COLO668 (cell line): Measurements from ENCODE around the gene MECP2.
"Not testable (repeated sequence)": the region's sequence is repeated elsewhere in the genome, so short reads cannot be mapped to it uniquely, and the experiment has no call there.

Experiments
- DNase-seq: peaks from one replicate; lab custom pipeline; 2025; ENCODE audit not compliant: unreplicated experiment; lab: John Stamatoyannopoulos, UW

MECP2 gene

GRCh38 chrX:154000051-154000450 lies 97.5 kb downstream of the MECP2 start:
- no peak for DNase-seq

DNA sequence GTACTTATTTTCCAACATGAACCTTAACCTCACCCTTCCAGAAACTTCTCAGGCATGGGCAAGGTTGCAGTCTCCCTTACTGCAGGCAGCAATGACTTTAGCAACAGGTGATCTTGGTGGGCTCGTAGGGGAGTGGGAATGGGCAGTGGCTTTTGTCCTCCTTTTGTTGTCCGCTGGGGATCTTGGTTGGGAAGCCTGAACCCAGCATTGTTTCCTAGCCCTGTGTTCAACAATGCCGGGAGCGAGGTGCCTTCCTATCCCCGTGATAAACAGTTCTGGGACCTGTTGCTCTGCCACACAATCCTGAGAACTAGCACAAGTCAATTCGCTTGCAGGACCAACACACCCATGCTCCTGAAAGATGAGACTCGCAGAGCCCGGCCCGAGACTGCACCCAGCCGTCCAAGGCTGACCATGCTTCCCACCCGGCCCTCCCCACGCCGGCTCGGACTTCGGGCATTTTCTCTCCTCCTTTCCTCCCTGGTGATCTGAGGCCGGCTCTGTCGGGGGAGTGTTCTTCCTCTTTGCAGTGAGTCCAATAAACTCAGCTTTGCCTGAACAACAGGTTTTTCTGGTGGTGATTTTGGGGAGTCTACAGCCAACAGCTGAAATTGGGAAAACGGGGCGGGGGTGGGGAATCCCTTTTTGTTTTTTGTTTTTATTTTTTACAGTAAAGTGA lies 98.0 kb downstream of the MECP2 start:
- DNase-seq = no peak

DNA sequence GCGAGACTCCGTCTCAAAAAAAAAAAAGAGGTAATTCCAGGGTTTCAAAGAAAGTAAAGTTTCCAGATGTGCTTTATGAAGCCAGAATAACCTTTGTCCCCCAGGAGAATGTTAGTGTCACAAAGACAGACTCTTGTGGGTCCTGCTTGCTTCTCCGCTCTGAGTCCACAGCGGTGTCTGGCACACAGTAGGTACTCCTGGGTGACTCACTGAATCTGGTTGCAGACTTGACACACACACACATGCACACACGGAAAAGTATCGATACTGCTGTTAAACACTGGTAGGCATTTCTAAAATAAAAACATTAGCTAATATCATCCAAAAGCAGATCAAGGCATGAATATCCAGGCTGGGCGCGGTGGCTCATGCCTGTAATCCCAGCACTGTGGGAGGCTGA lies 102.0 kb downstream of the MECP2 start:
- no peak for DNase-seq

DNA sequence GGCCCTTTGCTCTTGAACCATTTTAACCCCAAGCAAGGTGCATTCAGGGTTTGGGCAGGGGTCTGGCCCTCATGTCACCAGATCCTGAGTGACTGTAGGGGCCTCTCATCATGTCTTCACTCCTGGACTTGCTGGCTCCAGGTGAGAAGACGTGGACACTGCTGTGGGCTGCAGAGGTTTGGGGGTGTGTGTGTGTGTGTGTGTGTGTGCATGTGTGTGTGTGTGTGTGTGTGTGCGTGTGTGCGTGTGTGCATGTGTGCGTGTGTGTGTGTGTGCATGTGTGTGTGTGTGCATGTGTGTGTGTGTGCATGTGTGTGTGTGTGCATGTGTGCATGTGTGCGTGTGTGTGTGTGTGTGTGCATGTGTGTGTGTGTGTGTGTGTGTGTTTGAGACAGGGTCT lies 103.1 kb downstream of the MECP2 start:
- not testable (repeated sequence) for DNase-seq

DNA sequence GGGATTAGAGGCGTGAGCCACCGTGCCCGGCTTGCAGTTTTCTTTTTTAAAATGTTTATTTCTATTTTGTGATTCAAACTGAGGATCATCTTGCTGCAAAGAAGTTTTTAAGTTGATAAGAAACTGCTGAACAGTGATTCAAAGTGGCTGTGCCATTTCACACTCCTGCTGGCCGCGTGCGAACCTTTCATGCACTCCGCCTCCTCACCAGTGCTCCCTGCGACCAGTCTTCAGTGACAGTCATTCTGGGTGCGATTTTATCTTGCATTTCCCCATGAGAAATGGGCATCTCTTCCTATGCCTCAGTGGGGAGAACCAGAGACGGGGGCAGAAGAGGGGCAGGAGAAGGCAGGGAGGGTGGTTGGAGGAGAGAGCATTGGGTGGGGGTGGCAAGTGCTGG lies 103.5 kb downstream of the MECP2 start:
- no peak for DNase-seq

DNA sequence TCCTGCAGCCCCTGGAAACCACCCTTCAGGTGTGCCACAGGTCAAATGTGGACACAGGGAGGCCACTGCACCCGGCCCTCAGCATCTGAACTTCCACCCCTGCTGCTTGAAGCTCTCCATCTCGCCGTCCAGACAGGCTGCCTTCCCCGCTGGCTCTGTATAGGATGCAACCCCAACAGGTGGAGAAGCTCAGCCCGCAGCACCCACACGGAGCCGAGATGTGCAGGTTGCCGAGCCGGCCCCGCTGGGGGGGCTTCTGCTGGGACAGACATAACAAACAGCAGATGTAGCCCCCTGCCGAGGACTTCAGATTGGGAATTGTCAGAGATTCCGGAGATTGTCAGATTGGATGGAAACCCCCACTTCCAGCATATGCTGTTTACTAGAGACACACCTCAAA lies 104.4 kb downstream of the MECP2 start:
- no peak for DNase-seq

DNA sequence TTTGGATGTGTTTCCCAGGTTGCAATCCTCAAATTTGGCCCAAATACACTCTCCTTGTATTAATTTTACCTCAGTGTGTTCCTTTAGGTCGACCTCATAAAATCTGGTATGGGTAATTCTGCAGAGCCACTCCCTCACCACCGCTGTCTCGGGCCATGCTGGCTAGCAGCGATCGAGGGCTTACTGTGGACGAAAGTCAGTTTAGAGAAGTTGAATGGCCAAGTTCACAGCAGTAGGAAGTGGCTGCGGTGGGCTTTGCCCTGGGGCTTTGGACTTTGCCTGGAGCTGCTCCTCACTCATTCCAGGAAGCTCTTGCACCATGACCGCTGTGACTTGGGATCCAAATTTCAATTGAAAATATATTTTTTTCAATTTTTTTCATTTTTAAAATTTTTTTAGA lies 105.3 kb downstream of the MECP2 start:
- no peak for DNase-seq

DNA sequence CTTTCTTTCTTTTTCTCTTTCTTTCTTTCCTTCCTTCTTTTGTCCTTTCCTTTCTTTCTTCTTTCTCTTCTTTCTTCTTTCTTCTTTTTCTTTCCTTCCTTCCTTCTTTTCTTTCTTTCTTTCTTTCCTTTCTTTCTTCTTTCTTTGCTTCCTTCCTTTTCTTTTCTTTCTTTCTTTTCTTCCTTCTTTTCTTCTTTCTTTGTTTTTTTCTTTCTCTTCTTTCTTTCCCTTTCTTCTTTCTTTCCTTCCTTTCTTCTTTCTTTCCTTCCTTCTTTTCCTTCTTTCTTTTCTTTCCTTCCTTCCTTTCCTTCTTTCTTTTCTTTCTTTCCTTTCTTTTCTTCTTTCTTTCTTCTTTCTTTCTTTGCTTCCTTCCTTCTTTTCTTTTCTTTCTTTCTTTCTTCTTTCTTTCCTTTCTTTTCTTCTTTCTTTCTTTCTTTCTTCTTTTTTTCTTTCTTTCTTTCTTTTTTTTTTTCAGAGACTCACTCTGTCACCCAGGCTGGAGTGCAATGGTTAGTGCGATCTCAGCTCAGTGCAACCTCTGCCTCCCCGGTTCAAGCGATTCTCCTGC lies 106.4 kb downstream of the MECP2 start:
- no peak for DNase-seq

DNA sequence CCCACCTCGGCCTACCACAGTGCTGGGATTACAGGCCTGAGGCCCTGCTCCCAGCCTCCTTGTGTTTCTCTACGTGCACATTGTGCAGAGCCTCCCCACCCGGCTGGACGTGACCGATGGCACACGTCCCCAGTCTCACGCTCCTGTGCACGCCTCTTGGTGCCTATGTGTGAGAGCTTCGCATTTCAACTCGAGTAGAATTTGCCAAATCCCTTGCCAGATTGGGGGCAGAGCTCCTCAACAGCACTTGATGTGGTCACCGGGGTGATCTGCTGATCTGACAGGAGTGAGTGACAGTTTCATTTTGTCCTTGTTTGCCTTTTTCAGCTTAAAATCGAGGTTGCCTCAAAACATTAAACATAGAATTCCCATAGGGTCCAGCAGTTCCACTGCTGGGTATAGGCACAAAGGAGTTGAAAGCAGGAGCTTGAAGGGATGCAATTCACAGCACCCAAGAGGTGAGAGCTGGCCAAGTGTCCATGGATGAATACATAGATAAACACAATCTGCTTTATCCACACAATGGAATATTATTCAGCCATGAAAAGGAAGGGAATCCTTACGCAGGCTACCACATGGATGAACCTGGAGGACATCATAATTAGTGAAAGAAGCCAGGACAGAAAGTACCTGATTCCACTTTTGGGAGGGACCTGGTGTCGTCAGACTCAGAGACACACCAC lies 107.4 kb downstream of the MECP2 start:
- no peak for DNase-seq

- DNase-seq = no peak
Measured at GRCh38 chrX:153988493-153988892, 109.0 kb downstream of the MECP2 start.

GRCh38 chrX:153984351-153985178 lies 113.0 kb downstream of the MECP2 start:
- no peak for DNase-seq

DNA sequence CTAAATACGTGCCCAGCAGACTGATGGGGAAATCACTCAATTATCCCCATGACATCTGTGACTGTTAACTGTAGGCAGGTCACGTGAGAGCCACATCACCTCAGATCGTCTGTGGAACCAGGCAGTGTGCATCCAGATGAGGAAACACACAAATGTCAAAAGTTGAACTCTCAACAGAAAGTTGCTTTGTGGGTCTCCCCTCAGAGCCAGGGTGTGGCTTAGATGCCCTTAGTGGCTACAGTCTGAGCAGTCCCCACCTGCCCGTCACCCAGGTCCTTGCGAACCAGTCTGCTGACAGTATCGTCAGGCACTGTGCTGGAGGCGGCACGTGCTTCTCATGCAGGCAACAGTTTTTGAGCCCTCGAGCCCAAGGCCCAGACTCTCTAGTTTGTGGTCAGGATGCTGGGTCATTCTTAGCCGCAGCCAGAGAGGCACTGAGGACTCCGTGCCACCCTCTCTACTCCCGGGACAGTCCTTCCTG lies 114.2 kb downstream of the MECP2 start:
- DNase-seq = no peak

- no peak for DNase-seq
Measured at GRCh38 chrX:153981771-153982533, 115.6 kb downstream of the MECP2 start.

- no peak for DNase-seq
Measured at GRCh38 chrX:153981231-153981630, 116.3 kb downstream of the MECP2 start.

DNA sequence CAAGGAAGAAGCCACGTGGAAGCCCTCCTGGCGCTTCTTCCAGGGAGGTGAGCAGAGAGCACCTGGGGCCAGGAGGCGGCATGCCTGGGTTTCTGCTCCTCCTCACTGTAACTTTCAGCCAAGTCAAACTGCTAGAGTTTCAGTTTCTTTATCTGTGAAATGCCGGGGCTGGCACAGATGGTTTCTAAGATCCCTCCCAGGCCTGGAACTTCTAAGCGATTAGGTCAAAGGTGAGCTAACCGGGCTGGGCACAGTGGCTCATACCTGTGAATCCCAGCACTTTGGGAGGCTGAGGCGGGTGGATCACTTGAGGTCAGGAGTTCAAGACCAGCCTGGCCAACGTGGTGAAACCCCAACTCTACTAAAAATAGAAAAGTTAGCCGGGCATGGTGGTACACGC lies 117.1 kb downstream of the MECP2 start:
- not testable (repeated sequence) for DNase-seq

GRCh38 chrX:153974726-153975286 lies 122.7 kb downstream of the MECP2 start:
- no peak for DNase-seq

GRCh38 chrX:153974003-153974725 lies 123.4 kb downstream of the MECP2 start:
- DNase-seq = peak; percentile 11

DNA sequence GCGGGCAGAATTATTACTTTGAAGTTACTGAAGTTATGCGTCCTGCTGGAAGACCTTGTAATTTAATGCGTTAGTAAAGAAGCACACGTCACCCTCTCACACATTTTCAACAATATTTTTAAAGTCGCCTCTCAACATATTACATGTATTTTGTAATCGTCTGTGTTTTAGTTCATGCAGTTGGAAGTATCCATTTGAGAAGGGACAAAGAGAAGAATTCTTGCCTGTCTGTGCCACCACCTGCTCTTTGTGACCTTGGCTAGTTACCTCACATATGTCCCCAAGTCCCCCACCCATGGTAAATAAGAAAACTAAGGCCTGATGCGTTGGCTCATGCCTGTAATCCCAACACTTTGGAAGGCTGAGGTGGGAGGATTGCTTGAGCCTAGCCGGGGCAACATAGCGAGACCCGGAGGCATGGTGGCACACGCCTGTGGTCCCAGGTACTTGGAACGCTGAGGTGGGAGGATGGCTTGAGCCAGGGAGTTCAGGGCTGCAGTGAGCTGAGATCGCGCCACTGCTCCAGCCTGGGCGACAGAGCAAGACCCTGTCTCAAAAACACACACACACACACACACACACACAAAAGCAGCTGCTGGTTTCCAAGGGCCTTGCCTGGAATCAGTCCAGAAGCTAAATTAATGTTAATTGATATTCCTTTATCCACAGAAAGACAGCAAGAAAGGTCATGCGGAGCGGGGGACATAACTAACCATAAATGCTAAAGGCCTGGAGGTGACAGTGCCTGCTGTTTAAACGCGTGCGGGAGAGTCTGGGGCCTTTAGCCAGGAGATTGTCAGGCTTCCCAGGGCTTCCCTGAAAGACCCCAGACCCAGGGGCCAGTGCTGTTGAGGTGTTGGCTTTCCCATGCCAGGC lies 124.2 kb downstream of the MECP2 start:
- DNase-seq = peak; percentile 27
